ENCODE measurements around the gene LAMP1.

The LAMP1 gene

DNA sequence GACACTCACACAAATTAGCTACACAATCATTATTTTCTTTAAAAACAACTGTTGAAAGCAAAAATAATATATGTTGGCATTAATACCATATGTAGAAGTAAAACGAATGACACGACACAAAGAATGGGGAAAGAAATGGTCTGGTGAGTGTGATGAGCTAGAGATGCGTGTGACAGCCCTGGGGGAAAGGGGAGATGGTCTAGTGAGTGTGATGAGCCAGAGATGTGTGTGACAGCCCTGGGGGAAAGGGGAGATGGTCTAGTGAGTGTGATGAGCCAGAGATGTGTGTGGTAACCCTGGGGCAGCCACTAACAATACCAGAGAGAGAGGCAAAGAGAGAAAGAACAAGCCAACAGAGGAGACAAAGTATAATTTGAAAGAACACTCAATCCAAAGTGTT is 22.3 kb upstream of the LAMP1 start:
- Histone ChIP-seq H3K9me3 (ENCODE audit: severe bottlenecking) (no peaks in the 10 kb centered on the region), H3K27me3 (ENCODE audit: insufficient read depth, low read depth, severe bottlenecking) (no peaks in the 10 kb centered on the region), H3K27ac (peak overlapping the region; percentile 75), H3K36me3 (no peaks in the 10 kb centered on the region), H3K4me3 (ENCODE audit: low read depth, low read length) (peak overlapping the region; percentile 22)
- no peak for TF ChIP-seq CTCF (IDR thresholded peaks at IDR 0.05; ENCODE audit: low read depth, low read length)
- DNase-seq, result no peak

DNA sequence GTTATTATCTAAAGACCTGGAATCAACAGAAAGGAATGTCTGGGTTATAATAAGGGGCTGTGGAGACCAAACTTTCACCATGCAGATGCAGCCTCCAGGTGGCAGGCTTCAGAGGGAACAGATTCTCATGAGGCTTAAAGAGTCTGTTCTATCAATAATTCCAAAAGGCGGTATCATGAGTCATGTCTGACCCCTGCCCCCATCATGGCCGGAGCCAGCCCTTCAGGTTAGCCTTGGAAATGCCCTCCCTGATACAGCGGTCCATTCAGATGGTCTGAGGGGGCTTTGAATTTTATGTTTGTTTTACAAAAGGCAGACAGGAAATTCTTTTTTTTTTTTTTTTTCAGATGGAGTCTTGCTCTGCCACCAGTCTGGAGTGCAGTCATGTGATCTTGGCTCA is 21.7 kb upstream of the LAMP1 start:
- peak; percentile 81 for TF ChIP-seq CTCF (IDR thresholded peaks at IDR 0.05; ENCODE audit: low read depth, low read length)
- no peak overlapping the region for H3K4me3 ChIP-seq (ENCODE audit: low read depth, low read length)
- H3K36me3 ChIP-seq, result no peaks in the 10 kb centered on the region
- DNase-seq, result peak; percentile 89
- H3K27me3 ChIP-seq (ENCODE audit: insufficient read depth, low read depth, severe bottlenecking), result no peaks in the 10 kb centered on the region
- peak overlapping the region; percentile 75 for H3K27ac ChIP-seq
- H3K9me3 ChIP-seq (ENCODE audit: severe bottlenecking), result no peaks in the 10 kb centered on the region

DNA sequence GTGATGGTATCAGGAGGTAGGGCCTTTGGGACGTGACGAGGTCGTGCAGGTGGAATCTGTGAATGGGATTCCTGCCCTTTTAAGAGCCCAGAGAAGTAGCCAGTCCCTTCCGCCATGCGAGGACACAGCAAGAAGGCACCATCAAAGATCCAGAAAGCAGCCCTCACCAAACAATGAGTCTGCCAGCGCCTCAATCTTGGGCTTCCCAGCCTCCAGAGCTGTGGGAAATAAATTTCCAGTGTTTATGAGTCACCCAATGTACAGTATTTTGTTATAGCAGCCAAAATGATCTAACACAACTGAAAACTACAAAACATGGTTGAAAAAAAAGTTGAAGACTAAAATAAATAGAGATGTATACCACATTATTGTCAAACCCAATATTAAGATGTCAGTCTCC is 16.9 kb upstream of the LAMP1 start:
- Histone ChIP-seq H3K27me3 (ENCODE audit: insufficient read depth, low read depth, severe bottlenecking) (no peaks in the 10 kb centered on the region), H3K9me3 (ENCODE audit: severe bottlenecking) (no peaks in the 10 kb centered on the region), H3K4me3 (ENCODE audit: low read depth, low read length) (no peak overlapping the region), H3K27ac (no peak overlapping the region), H3K36me3 (no peaks in the 10 kb centered on the region)
- no peak for DNase-seq
- TF ChIP-seq CTCF (IDR thresholded peaks at IDR 0.05; ENCODE audit: low read depth, low read length), result no peak

DNA sequence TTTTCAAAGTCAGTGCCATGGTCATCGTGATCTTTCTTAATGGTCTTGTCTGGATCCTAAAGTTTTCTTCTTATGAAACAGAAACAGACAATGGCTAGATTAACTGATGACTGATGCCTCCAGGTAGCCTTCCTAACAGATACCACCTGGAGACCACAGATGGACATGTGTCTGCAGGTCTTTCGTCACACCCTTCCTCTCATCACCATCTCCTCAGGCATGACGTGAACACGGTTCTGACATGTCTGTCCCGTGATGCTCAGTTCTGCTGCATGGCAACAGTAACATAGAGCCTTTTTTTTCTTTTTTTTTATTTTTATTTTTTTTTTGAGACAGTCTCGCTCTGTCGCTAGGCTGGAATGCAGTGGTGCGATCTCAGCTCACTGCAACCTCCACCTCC is 13.1 kb upstream of the LAMP1 start:
- no peak for TF ChIP-seq CTCF (IDR thresholded peaks at IDR 0.05; ENCODE audit: low read depth, low read length)
- no peaks in the 10 kb centered on the region for H3K36me3 ChIP-seq
- no peak overlapping the region for H3K27ac ChIP-seq
- peaks cover 4% of the 10 kb centered on the region for H3K27me3 ChIP-seq (ENCODE audit: insufficient read depth, low read depth, severe bottlenecking)
- H3K4me3 ChIP-seq (ENCODE audit: low read depth, low read length), result no peak overlapping the region
- peaks cover 7% of the 10 kb centered on the region for H3K9me3 ChIP-seq (ENCODE audit: severe bottlenecking)
- no peak for DNase-seq

- no peaks in the 10 kb centered on the region for H3K36me3 ChIP-seq
- TF ChIP-seq CTCF (IDR thresholded peaks at IDR 0.05; ENCODE audit: low read depth, low read length), result no peak
- peaks cover 7% of the 10 kb centered on the region for H3K9me3 ChIP-seq (ENCODE audit: severe bottlenecking)
- peaks cover 9% of the 10 kb centered on the region for H3K27me3 ChIP-seq (ENCODE audit: insufficient read depth, low read depth, severe bottlenecking)
- no peak overlapping the region for H3K4me3 ChIP-seq (ENCODE audit: low read depth, low read length)
- H3K27ac ChIP-seq, result no peak overlapping the region
- no peak for DNase-seq
Observed at GRCh38 chr13:113288880-113289279, 8.2 kb upstream of the LAMP1 start.

GRCh38 chr13:113291129-113291528 is 5.9 kb upstream of the LAMP1 start:
- H3K27me3 ChIP-seq (ENCODE audit: insufficient read depth, low read depth, severe bottlenecking), result peaks cover 9% of the 10 kb centered on the region
- H3K36me3 ChIP-seq, result no peaks in the 10 kb centered on the region; the same call in 1 of the 2 replicates
- H3K27ac ChIP-seq, result no peak overlapping the region
- no peak overlapping the region for H3K4me3 ChIP-seq (ENCODE audit: low read depth, low read length)
- no peak for DNase-seq
- H3K9me3 ChIP-seq (ENCODE audit: severe bottlenecking), result peaks cover 7% of the 10 kb centered on the region
- TF ChIP-seq CTCF (IDR thresholded peaks at IDR 0.05; ENCODE audit: low read depth, low read length), result no peak

All from WERI-Rb-1 (cell line).